CD4-positive, alpha-beta T cell treated with Interleukin-6 for 4 hours (primary cell): ENCODE data around the gene SHKBP1.
"Not testable (repeated sequence)": the region's sequence is repeated elsewhere in the genome, so short reads cannot be mapped to it uniquely, and the experiment has no call there.

ENCODE experiments used
- DNase-seq: peaks from one replicate; pipeline ENCODE4 v3.0.0-alpha.2; 2020; ENCODE audit warnings: mixed read lengths

SHKBP1 gene

DNA sequence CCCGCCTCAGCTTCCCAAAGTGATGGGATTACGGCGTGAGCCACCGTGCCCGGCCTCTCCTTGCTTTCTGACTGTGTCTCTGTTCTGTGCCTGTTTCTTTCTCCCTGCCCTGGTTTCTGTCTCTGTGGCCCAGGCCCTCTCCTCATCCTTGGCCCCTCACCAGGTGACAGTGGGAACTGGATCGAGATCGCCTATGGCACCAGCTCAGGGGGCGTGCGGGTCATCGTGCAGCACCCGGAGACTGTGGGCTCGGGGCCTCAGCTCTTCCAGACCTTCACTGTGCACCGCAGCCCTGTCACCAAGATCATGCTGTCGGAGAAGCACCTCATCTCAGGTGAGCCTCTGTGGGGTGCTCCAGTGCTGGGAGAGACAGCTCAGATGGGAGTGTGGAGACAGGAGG is 9.9 kb downstream of the SHKBP1 start:
- no peak for DNase-seq

DNA sequence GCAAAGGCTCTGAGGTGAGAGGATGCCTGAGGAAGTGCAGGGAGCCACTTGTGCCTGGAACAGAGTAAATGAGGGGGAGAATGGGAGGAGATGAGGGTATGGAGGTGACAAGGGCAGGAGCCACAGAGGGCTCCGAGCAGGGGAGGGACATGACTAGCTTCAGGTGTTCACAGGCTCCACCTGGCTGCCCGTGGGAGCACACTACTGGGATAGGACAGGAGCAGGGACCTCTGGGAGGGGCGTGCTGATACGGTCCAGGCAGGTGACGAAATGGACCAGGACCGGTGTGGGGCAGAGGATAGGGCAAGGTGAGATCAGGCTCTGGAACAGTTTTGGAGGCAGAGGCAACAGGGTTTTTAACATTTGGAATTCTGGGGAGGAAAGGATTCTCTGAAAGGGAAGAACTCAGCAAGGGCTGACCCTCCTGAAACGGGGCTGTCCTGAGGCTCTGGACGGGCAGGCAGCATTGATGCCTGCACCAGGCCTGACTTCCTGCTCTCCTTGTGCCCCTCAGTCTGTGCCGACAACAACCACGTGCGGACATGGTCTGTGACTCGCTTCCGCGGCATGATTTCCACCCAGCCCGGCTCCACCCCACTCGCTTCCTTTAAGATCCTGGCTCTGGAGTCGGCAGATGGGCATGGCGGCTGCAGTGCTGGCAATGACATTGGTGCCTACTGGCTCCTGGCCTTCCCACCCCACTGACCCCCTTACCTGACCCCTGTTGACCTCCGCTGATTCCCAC is 11.6 kb downstream of the SHKBP1 start:
- DNase-seq, result no peak

DNA sequence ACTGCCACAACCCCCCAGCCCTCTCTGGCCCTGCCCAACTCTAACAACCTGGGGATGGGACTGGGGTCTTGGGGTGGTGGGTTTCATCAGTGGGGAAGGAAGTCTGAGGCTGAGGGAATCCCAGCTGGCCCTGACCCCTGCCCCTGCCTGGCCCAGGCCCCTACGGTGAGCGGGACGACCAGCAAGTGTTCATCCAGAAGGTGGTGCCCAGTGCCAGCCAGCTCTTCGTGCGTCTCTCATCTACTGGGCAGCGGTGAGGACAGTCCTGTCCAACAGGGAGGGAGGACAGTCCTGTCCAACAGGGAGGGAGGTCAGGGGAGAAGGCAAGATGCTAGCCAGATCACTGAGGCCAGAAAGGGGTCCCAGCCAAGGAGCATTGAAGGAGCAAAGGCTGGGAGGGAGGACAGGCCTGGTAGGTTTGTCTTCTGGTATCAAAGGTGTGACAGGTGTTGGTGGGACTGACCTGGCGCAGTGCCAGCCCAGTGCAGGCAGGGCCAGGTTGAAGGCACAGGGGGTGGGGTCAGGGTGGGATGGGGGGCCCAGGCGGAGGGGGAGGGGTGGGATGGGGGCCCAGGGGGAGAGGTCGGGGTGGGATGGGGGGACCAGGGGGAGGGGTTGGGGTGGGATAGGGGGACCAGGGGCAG is 12.4 kb downstream of the SHKBP1 start:
- DNase-seq, result no peak

DNA sequence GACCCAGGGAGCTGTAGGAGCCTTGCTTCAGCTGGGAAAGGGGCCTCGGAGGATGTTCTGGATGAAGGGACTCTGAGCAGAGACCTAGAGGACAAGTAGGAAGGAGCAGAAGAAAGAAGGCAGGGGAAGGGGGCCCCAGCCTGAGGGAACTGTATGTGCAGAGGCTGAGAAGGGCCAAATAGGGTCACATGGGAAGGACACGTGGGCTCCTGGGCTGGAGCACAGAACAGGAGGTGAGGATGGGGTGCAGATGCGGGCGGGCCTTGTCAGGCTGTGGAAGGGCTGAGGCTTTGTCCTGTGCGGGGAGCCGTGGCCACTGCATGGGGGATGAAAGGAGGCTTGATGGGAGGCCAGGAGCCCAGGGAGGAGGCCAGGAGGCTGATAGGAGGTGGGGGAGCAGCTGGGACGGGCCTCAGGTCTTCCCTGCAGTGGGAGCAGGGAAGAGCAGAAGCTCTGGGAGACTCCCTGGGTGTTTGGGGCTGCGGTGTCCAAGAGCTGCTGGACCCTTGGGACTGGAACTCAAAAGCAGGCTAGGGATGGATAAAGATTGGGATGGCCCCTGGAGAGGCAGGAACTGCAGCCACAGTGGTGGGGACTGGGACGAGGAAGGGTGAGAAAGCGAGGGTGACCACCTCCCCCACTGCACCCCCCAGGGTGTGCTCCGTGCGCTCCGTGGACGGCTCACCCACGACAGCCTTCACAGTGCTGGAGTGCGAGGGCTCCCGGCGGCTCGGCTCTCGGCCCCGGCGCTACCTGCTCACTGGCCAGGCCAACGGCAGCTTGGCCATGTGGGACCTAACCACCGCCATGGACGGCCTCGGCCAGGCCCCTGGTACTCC is 13.1 kb downstream of the SHKBP1 start:
- DNase-seq, result no peak

DNA sequence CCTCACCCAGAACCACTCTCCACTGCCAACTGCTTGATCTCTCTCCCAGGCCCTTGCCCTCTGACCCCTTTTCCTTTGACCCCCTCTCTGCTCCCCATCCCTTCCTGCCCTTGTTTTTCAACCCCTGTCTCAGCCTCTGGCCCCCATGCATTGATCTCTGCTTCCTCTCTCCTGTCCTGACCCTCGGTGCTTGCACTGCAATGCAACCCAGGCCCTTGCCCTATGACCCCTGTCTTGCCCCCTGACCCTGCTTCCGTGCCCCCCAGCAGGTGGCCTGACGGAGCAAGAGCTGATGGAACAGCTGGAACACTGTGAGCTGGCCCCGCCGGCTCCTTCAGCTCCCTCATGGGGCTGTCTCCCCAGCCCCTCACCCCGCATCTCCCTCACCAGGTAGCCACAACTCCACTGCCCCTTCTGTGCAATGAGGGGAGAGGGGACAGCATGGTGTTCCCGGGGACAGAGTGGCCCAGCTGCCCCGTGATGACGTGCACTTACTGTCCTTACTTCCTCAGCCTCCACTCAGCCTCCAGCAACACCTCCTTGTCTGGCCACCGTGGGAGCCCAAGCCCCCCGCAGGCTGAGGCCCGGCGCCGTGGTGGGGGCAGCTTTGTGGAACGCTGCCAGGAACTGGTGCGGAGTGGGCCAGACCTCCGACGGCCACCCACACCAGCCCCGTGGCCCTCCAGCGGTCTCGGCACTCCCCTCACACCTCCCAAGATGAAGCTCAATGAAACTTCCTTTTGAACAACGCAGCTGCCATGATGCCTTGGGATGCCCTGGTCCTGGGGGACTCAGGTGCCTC is 14.0 kb downstream of the SHKBP1 start:
- no peak for DNase-seq

DNA sequence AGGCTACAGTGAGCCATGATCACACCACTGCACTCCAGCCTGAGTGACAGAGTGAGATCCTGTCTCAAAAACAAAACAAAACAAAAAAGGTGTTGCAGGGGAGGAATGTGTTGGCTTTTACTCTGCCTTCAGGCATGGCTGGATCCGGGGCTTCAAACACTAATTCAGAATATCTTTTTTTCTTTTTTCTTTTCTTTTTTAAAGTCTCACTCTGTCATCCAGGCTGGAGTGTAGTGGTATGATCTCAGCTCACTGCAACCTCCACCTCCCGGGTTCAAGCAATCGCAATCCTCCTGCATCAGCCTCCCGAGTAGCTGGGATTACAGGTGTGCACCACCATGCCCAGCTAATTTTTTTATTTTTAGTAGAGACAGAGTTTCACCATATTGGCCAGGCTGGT is 15.1 kb downstream of the SHKBP1 start:
- not testable (repeated sequence) for DNase-seq

DNA sequence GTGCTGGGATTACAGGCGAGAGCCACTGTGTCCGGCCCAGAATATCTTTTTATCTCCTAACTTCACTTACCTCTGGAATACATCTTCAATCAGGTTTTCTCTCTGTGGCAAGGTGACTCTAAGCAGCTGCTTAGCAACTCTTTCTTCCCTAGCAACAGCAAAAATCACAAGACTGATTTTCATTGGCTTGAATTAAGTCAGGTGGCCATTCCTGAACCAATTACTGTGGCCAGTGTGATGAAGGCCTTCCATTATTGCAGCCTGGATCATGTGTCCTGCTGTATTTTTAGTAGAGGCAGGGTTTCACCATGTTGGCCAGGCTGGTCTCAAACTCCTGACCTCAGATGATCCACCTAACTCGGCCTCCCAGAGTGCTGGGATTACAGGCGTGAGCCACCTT is 15.5 kb downstream of the SHKBP1 start:
- no peak for DNase-seq

DNA sequence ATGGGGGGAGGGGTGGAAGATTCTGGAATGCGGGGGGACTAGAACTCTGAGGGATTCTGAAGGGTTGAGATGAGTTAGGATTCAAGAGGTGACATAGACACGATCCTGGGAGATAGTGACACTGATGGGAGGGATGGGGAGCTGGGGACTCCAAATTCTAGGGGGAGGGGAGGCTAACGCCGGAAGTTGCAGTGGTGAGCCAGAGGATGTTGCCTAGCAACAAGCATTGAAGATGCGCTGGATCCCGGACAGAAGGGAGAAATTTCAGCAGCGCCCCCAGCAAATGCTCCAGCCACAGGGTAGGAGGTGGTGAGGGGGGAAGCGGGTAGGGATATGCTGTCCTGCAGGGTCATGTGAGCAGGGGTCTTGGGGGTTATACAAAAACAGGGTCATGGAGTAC is 17.6 kb downstream of the SHKBP1 start:
- DNase-seq, result no peak

DNA sequence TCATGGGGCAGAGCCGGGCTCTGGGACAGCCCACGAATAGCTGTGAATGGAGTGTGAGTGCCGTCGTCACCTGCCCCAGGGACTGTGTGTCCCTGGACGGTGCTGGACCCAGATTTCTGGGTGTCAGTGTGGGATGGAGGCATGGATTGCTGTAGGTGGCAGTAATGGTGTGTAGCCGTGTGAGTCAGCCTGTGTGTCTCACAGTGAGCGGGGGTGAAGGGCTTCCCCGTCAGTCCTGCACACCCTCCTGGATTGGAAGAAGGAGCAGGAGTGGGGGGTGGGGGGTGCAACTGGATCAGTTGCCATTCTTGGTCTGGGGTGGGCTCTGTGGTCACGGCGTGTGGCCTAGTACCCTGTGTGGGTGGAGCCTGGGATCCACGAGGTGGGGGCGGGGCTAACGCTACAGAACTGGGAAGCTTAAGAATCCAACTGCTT is 18.0 kb downstream of the SHKBP1 start:
- no peak for DNase-seq

DNA sequence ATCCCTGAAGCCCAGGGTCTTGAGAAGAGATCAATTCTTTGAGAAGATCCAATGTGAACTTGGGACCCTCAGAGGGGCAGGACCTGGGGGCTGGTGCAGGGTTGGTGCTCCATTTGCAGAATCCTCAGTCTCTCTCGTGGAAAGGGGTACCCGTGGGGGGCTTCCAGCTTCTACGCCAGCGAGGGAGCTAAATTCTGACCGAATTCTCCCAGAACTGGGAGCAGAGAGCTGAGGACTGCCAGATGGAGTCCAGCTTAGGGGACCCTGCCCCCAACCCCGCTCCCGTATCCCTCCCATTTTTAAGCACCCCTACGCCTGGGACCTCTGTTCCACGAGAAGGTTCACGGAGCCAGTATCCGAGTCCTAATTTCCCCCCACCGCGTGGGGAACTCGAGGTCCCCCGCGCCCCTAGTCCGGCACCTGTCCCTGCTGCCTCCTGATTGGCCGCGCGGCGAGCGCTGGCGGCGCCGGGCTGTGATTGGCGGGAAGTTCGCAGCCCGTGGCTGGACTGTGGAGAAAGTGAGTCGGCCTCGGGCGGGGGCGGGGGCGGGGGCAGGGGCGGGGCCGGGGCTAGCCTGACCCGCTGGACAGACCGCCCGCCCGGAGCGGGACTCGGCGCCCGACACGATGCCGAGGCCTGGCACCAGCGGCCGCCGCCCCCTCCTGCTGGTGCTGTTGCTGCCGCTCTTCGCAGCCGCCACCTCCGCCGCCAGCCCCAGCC is 20.1 kb downstream of the SHKBP1 start:
- no peak for DNase-seq

DNA sequence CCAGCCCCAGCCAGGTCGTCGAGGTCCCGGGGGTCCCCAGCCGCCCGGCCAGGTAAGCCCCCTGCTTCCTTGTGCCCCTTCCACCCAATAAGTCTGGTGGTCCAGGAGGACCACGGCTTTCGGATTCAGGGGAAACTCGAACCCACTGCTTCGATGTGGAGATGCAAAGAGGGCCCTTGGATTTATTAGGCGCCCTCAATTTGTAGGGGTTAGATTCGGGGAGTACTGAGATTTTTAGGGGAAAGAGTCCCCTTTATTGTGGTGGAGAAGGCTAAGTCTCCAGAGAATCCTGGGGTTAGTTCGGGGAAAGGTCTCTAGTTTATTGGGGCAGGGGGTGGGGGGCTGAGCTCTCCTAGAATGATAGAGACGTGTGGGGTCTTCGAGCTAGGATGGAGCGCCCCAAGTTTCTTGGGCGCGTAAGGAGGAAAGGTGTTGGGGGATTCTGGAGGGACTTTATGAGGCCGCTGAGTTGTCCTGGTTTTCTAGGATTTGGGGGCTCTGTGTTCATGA is 20.7 kb downstream of the SHKBP1 start:
- no peak for DNase-seq

DNA sequence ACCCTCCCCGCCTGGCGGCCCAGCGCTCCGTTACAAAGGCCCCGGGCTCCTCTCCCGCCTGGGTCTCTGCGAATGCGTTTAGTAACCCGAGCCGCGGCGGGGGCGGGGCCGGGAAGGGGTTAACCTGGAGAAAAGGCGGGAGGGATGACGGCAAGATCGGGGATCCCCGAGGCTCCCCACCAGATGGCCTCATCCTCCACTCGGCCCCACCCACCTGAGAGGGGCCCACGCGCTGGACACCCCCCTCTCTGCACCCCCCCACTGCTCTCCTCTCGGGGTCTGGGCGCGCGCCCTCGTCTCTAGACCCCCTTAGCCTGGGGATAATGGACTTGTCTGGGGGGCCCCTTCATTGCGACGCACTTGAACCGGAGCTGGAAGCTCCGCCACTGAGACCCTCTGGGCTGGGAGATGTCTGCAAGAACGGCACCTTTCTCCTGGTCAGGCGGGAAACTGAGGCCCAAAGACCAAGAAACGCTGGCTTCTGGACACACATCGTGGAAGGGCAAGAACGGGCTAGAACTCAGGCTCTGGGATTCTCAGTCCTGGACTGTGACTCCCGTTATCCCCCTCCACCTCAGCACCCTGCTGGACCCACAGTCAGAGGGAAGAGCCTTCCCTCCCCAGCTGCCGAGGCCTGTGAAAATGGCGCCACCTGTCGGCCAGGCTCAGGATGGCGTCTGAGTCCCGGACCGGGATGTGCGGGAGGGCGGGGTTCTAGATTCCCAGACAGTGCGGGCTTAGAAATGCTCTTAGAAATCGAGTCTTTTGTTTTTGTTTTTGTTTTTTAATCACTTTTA is 21.6 kb downstream of the SHKBP1 start:
- peak; percentile 85 for DNase-seq

DNA sequence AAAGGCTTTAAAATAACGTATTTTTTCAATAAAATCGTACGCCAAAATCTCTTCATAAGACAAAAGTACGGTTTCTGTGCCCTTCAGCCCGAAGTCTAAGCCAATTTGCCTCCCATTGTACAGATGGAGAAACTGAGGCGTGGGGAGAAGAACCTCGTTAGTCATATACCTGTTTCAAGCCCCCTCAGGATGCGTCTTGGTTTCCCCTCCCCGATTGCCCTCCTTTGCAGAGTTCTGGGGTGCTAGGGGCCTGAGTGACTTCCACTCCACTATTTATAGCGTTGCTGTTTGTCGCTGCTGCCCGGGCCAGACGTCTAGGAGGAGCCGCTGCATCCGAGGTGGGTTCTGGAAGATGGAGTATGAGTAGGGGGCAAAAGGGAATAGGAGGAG is 22.2 kb downstream of the SHKBP1 start:
- DNase-seq, result no peak

DNA sequence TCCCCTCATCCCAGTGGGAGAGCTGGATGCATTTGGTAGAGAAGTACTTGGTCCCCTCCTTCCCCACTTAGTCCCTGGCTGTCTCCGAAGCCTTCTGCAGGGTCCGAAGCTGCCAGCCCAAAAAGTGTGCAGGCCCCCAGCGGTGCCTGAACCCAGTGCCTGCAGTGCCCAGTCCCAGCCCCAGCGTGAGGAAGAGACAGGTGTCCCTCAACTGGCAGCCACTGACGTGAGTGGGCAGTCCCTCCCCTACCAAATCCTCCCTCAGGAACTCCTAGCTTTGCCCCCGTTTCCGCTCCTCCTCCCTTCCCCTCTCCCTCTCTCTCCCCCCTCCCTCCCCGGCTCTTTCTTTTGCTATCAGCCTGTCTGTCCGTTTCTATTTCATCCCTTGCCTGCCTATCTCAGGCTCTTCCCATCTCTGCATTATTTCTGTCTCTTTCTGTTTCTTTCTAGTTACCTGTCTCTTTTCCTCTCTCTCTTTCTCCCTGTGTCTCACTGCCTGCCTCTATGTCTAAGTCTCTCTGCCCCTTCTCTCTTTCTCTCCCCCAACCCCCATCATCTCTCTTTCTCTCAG is 22.7 kb downstream of the SHKBP1 start:
- peak; percentile 35 for DNase-seq

DNA sequence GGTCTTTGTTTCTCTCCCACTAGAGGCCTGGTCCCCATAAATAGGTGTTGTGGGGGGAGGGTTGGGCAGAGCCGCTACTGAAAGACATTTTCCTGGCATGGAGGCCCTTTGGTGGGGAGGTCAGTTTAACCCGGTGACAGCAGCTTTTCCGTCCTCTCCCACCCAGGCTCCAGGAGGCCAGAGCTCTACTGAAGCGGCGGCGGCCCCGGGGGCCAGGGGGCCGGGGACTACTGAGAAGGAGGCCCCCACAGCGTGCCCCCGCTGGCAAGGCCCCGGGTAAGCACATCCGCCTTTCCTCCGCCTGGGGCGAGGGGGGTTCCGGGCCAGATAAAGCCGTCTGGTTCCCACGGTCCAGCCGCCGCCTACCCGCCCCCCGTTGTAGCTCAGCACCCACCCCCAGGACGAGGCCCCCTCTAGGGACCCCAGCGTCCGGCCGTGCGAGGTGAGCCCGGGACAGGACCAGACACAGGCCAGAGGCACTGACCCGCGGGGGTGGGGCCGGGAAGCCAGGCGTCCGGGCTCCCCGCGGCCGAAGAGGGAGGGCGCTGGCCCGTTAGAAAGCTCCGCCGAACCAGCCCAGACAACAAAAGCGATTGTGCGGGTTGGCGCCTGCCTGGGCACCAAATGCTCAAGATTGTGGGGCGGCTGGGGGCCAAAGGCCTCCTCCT is 23.4 kb downstream of the SHKBP1 start:
- no peak for DNase-seq

DNA sequence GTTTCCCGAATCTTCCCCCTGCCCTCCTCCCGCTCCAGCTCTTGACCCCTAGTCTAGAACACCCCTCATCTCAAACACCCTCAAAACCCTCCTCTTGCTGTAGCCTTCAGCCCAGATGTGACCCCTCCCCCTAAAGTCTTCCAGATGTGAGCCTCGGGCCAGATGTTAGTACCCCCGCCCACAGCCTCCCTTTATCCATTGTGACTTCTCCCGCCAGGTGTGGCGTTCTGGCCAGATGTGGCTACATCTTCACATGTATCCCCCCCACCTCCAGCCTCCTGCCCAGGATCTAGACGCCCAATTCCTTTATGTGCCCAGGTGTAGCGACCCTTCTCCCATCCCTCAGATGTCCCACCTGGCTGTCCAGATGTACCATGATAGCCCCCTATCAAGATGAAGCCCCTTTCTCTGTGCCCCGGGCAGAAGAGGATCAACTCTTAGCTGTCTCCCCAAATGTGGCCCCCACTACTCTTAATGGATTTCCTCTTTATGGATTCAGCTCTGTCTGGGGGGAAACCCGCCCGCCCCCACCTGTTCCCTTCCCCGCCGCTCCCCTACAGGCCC is 24.0 kb downstream of the SHKBP1 start:
- no peak for DNase-seq

DNA sequence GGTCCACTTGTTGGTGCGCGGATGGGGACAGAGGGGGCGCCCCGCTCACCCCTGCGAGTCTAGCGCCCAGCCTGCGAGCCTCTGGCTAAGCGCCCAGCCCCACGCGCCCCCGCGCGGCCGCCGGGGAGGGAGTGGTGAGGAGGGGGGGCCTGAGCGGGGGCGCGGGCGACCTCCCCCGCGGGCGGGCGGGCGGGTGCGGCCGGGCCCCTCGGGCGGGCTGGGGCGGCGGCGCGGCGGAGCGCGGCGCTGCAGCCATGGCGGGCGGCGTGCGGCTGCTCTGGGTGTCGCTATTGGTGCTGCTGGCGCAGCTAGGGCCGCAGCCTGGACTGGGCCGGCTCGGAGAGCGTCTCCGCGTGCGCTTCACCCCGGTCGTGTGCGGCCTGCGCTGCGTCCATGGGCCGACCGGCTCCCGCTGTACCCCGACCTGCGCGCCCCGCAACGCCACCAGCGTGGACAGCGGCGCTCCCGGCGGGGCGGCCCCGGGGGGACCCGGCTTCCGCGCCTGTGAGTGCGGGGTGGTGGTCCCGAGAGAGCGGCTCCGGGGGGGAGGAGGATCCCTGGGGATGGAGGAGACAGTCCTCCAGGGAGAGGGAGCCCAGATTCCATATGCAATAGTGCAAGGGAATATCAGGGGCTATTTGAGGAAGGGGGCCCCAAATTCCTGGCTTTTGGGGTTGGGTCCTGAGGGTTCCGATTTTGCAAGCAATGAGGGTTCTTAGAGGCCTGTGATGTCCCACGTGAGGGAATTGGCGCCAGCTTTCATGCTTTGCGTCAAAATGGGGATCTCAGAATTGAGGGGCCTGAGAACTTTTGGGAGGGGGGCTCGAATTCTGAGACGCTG is 24.7 kb downstream of the SHKBP1 start, which contains the start of gene LTBP4:
TSS of gene LTBP4 (plus strand) at position 236 of the 841 bp plus-strand sequence. CDS start at position 255, 19 bp downstream.
- peak; percentile 44 for DNase-seq

DNA sequence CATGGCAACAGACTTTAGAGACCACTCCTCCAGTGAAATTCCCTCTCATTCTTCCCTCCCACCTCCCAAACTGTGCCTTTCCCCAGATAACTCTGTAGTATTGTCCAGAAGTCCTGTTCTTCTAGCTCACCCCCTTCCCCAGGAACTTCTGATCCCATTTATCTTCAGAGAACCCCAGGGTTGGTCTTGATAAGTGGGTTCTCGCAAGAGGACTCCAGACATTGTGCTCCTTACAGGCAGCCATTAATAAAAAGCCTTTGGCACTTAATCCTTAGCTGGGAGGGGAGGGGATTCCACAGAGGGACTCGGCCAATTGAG is 26.4 kb downstream of the SHKBP1 start:
- no peak for DNase-seq
